Mesenchymal stem cell (in vitro differentiated cells and primary cell): ENCODE results near the gene TECPR1.

ENCODE experiments used
- DNase-seq: peaks from one replicate; pipeline ENCODE4 v3.0.0-alpha.2; 2013
- H2AFZ ChIP-seq: one replicate; pipeline ENCODE4 v1.6.1; 2013; ENCODE audit warnings: low read depth, mild to moderate bottlenecking, control low read depth, inconsistent platforms, low read length, moderate library complexity
- H2AK5ac ChIP-seq: 2 replicates; pipeline ENCODE4 v1.6.1; 2013; ENCODE audit warnings: low read length, moderate library complexity, mild to moderate bottlenecking, inconsistent platforms; ENCODE audit not compliant: severe bottlenecking
- H2BK120ac ChIP-seq: one replicate; pipeline ENCODE4 v1.6.1; 2013; ENCODE audit warnings: low read depth, mild to moderate bottlenecking, inconsistent platforms, low read length, moderate library complexity
- H2BK12ac ChIP-seq, 2 experiments: one replicate each; pipeline ENCODE4 v1.6.1; 2013; ENCODE audit warnings: inconsistent platforms in 2 of 2, low read length in 2 of 2, mild to moderate bottlenecking in 2 of 2, moderate library complexity in 2 of 2, control low read depth in 1 of 2
- H2BK15ac ChIP-seq: one replicate; pipeline ENCODE4 v1.6.1; 2013; ENCODE audit warnings: mild to moderate bottlenecking, low read depth, inconsistent platforms; ENCODE audit not compliant: poor library complexity, severe bottlenecking
- H2BK5ac ChIP-seq: 2 replicates; pipeline ENCODE4 v1.6.1; 2013; ENCODE audit warnings: low read depth, mild to moderate bottlenecking, low read length, control low read depth, inconsistent platforms; ENCODE audit not compliant: poor library complexity, severe bottlenecking
- H3K14ac ChIP-seq, 2 experiments: one replicate each; pipeline ENCODE4 v1.6.1; 2013; ENCODE audit warnings: inconsistent platforms in 2 of 2, low read length in 2 of 2, control low read depth in 1 of 2, mild to moderate bottlenecking in 1 of 2, moderate library complexity in 1 of 2
- H3K18ac ChIP-seq, 2 experiments: one replicate each; pipeline ENCODE4 v1.6.1; 2013; ENCODE audit warnings: inconsistent platforms in 2 of 2, low read length in 2 of 2, control low read depth in 1 of 2, low read depth in 1 of 2, mild to moderate bottlenecking in 1 of 2
- H3K23ac ChIP-seq, 2 experiments: one replicate each; pipeline ENCODE4 v1.6.1; 2013; ENCODE audit warnings: inconsistent platforms in 2 of 2, low read length in 2 of 2, mild to moderate bottlenecking in 2 of 2, moderate library complexity in 2 of 2, control low read depth in 1 of 2
- H3K27ac ChIP-seq: 2 replicates; pipeline ENCODE4 v1.5.1; 2013; ENCODE audit warnings: mild to moderate bottlenecking, moderate library complexity, low read length, control low read depth, inconsistent platforms; ENCODE audit not compliant: poor library complexity, severe bottlenecking
- H3K27me3 ChIP-seq, 2 experiments: 2 replicates each; pipeline versions ENCODE4 v1.6.1 to v1.7.0; 2013; ENCODE audit warnings: low read length in 2 of 2, mild to moderate bottlenecking in 2 of 2, moderate library complexity in 2 of 2, control low read depth in 1 of 2, inconsistent platforms in 1 of 2; ENCODE audit not compliant: control insufficient read depth in 1 of 2, insufficient read depth in 1 of 2
- H3K36me3 ChIP-seq, 2 experiments: 2 replicates each; pipeline versions ENCODE4 v1.6.1 to v1.7.0; 2013; ENCODE audit warnings: low read length in 2 of 2, control low read depth in 1 of 2, inconsistent platforms in 1 of 2, low read depth in 1 of 2, mild to moderate bottlenecking in 1 of 2; ENCODE audit not compliant: insufficient read depth in 2 of 2, control insufficient read depth in 1 of 2
- H3K4ac ChIP-seq, 2 experiments: one replicate each; pipeline ENCODE4 v1.6.1; 2013; ENCODE audit warnings: inconsistent platforms in 2 of 2, low read length in 2 of 2, mild to moderate bottlenecking in 2 of 2, moderate library complexity in 2 of 2, control low read depth in 1 of 2, low read depth in 1 of 2
- H3K4me1 ChIP-seq: 2 replicates; pipeline ENCODE4 v1.6.1; 2013; ENCODE audit warnings: low read depth, low read length, control low read depth; ENCODE audit not compliant: control insufficient read depth, insufficient read depth
- H3K4me2 ChIP-seq: 2 replicates; pipeline ENCODE4 v1.6.1; 2013; ENCODE audit warnings: low read length, mild to moderate bottlenecking, inconsistent platforms; ENCODE audit not compliant: poor library complexity, severe bottlenecking
- H3K4me3 ChIP-seq, 2 experiments: 2 replicates each; pipeline versions ENCODE4 v1.5.1 to v1.7.0; 2013; ENCODE audit warnings: low read length in 2 of 2, mild to moderate bottlenecking in 2 of 2, control low read depth in 1 of 2, low read depth in 1 of 2; ENCODE audit not compliant: insufficient read depth in 1 of 2
- H3K79me1 ChIP-seq: replicated peaks from 2 replicates; pipeline ENCODE4 v1.6.1; 2013; ENCODE audit warnings: mild to moderate bottlenecking, control low read depth, low read length, inconsistent platforms; ENCODE audit not compliant: poor library complexity, severe bottlenecking
- H3K9ac ChIP-seq: 2 replicates; pipeline ENCODE4 v1.7.0; 2013; ENCODE audit warnings: mild to moderate bottlenecking, low read length, moderate library complexity
- H3K9me3 ChIP-seq: 2 replicates; pipeline ENCODE4 v1.7.0; 2013; ENCODE audit warnings: mild to moderate bottlenecking, low read length; ENCODE audit not compliant: control insufficient read depth
- H4K8ac ChIP-seq: one replicate; pipeline ENCODE4 v1.6.1; 2013; ENCODE audit warnings: inconsistent platforms, mild to moderate bottlenecking, low read length, moderate library complexity
- H4K91ac ChIP-seq: one replicate; pipeline ENCODE4 v1.6.1; 2013; ENCODE audit warnings: mild to moderate bottlenecking, low read length, inconsistent platforms
- WGBS: methylation state at CpG from one replicate; pipeline ENCODE4 v1.1.7; 2013; ENCODE audit warnings: mixed read lengths; 5-methylcytosine and 5-hydroxymethylcytosine counted together

The TECPR1 gene

GRCh38 chr7:98174334-98175259 is 77.4 kb downstream of the TECPR1 start:
- H4K8ac ChIP-seq: no peak overlapping the region

DNA sequence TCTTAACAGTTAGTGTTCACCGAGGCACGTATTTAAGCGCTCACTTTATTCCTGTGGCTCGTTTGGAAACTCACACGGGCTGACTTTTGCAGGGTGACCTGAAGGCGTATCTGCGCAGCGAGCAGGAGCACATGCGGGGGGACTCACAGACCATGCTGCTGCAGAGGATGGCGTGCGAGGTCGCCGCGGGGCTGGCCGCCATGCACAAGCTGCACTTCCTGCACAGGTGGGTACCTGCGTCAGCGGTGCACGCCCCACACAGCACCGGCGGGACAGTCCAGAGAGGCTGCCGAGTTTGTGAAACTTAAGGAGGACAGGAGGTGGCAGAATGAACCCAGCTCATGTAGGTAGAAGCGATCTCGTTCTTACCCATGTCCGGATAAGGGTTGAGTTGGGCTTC is 80.6 kb downstream of the TECPR1 start:
- Histone ChIP-seq H4K91ac (peak overlapping the region; percentile 52), H3K23ac (no peak overlapping the region), H3K79me1 (peaks cover 25% of the 10 kb centered on the region), H4K8ac (no peak overlapping the region), H3K4me1 (no peaks in the 10 kb centered on the region), H2BK120ac (no peak overlapping the region), H2BK15ac (no peak overlapping the region), H3K14ac (no peak overlapping the region), H3K4ac (no peak overlapping the region), H2AK5ac (no peak overlapping the region), H3K27ac (no peak overlapping the region), H3K18ac (no peak overlapping the region), H2BK12ac (no peak overlapping the region), H3K27me3 (no peaks in the 10 kb centered on the region), H2AFZ (no peak overlapping the region), H3K36me3 (peaks cover 16 to 28% of the 10 kb centered on the region in 2 experiments), H3K4me3 (no peak overlapping the region), H3K9ac (no peak overlapping the region), H3K9me3 (no peaks in the 10 kb centered on the region), H3K4me2 (no peak overlapping the region), H2BK5ac (no peak overlapping the region)
- 98% methylated on average over 20 of the region's 24 CpGs for WGBS
- no peak for DNase-seq

More at GRCh38 chr7:98174334-98175259, 77.4 kb downstream of the TECPR1 start:
- 96% methylated on average over 20 of the region's 20 CpGs for WGBS
- Histone ChIP-seq H4K91ac (no peak overlapping the region), H2AK5ac (no peak overlapping the region), H3K9ac (no peak overlapping the region), H3K4me3 (no peak overlapping the region), H3K9me3 (no peaks in the 10 kb centered on the region), H2AFZ (no peak overlapping the region), H2BK15ac (no peak overlapping the region), H3K79me1 (peaks cover 14% of the 10 kb centered on the region), H3K27me3 (no peaks in the 10 kb centered on the region), H3K4me2 (no peak overlapping the region), H3K23ac (no peak overlapping the region), H3K36me3 (peaks cover 26 to 33% of the 10 kb centered on the region in 2 experiments), H3K27ac (no peak overlapping the region), H2BK5ac (no peak overlapping the region), H2BK12ac (no peak overlapping the region), H3K4ac (no peak overlapping the region), H3K18ac (no peak overlapping the region), H3K4me1 (no peaks in the 10 kb centered on the region), H3K14ac (no peak overlapping the region), H2BK120ac (no peak overlapping the region)
- DNase-seq: no peak

- H3K4me3 ChIP-seq: no peak overlapping the region
- no peak overlapping the region for H4K8ac ChIP-seq
- peaks cover 17 to 28% of the 10 kb centered on the region in 2 experiments for H3K36me3 ChIP-seq
- no peak overlapping the region for H2BK120ac ChIP-seq
- H2AK5ac ChIP-seq: no peak overlapping the region
- H3K18ac ChIP-seq: no peak overlapping the region
- no peaks in the 10 kb centered on the region for H3K9me3 ChIP-seq
- no peak overlapping the region for H3K9ac ChIP-seq
- H3K27me3 ChIP-seq: no peaks in the 10 kb centered on the region
- no peak overlapping the region for H3K14ac ChIP-seq
- no peak overlapping the region for H3K23ac ChIP-seq
- H3K4ac ChIP-seq: no peak overlapping the region
- WGBS: 92% methylated on average over 7 of the region's 8 CpGs
- no peak for DNase-seq
- H3K27ac ChIP-seq: no peak overlapping the region
- peaks cover 26% of the 10 kb centered on the region for H3K79me1 ChIP-seq
- H2AFZ ChIP-seq: no peak overlapping the region
- no peak overlapping the region for H2BK12ac ChIP-seq
- H2BK5ac ChIP-seq: no peak overlapping the region
- no peak overlapping the region for H2BK15ac ChIP-seq
- peaks cover under 1% of the 10 kb centered on the region for H3K4me1 ChIP-seq
- H3K4me2 ChIP-seq: no peak overlapping the region
- H4K91ac ChIP-seq: no peak overlapping the region
Observed at GRCh38 chr7:98170966-98171365, 81.1 kb downstream of the TECPR1 start.

GRCh38 chr7:98168904-98169621 is 83.0 kb downstream of the TECPR1 start:
- Histone ChIP-seq H3K23ac (no peak overlapping the region), H3K4me1 (peaks cover 2% of the 10 kb centered on the region), H4K91ac (no peak overlapping the region), H3K18ac (no peak overlapping the region), H2BK120ac (no peak overlapping the region), H3K27ac (no peak overlapping the region), H3K27me3 (no peaks in the 10 kb centered on the region), H3K4me2 (no peak overlapping the region), H2BK15ac (no peak overlapping the region), H2AK5ac (no peak overlapping the region), H2BK5ac (no peak overlapping the region), H3K4me3 (peak overlapping the region in 1 of 2 experiments; percentile 7), H3K9ac (no peak overlapping the region), H3K36me3 (peaks cover 14 to 15% of the 10 kb centered on the region in 2 experiments), H2BK12ac (no peak overlapping the region), H3K9me3 (no peaks in the 10 kb centered on the region), H2AFZ (no peak overlapping the region), H3K79me1 (peaks cover 31% of the 10 kb centered on the region), H4K8ac (no peak overlapping the region), H3K4ac (no peak overlapping the region), H3K14ac (no peak overlapping the region)
- WGBS: 96% methylated on average over 3 of the region's 5 CpGs
- no peak for DNase-seq
